Sigmoid colon (tissue), 7 donors: ENCODE results near the gene GPHB5. TPM values are rescaled to one million over a fixed set of nuclear protein-coding genes. Genes with fewer than 3 reads are reported as not detected.

Experiments
- DNase-seq: peaks from one replicate; pipeline ENCODE4 v3.0.0-alpha.2; 2019
- H3K27ac ChIP-seq, 4 donors: fragments of 200-600 bp; sonication (generic); one replicate each; pipeline ENCODE4 v1.5.1; 2016 to 2019; ENCODE audit warnings: mild to moderate bottlenecking in 1 of 4
- H3K27me3 ChIP-seq, 3 donors: fragments of 200-600 bp; sonication (generic); one replicate each; pipeline ENCODE4 v1.5.1; 2019; ENCODE audit warnings: mild to moderate bottlenecking in 1 of 3
- H3K36me3 ChIP-seq, 4 donors: fragments of 200-600 bp; sonication (generic); one replicate each; pipeline ENCODE4 v1.5.1; 2016 to 2019
- H3K4me1 ChIP-seq, 4 donors: fragments of 200-600 bp; sonication (generic); one replicate each; pipeline ENCODE4 v1.5.1; 2017 to 2019
- H3K4me3 ChIP-seq, 4 donors: fragments of 200-600 bp; sonication (generic); one replicate each; pipeline ENCODE4 v1.5.1; 2017 to 2019; ENCODE audit warnings: mild to moderate bottlenecking in 2 of 4, moderate library complexity in 1 of 4
- H3K9me3 ChIP-seq, 4 donors: fragments of 200-600 bp in 3 of 4; sonication (generic) in 3 of 4; one replicate each; pipeline versions ENCODE4 v1.5.1 to v1.6.1; 2013 to 2019
- EP300 ChIP-seq, 4 donors: sonication (generic); formaldehyde crosslinking; IDR thresholded peaks; one replicate each; pipeline ENCODE4 v1.6.1; 2017; ENCODE audit warnings: antibody characterized with exemption in 4 of 4
- POLR2A ChIP-seq, 2 donors: fragments of 450-650 bp; IDR thresholded peaks; one replicate each; pipeline ENCODE4 v1.6.1; 2016; ENCODE audit warnings: antibody characterized with exemption in 2 of 2, mild to moderate bottlenecking in 2 of 2, moderate library complexity in 2 of 2
- POLR2AphosphoS5 ChIP-seq, 4 donors: sonication (generic); formaldehyde crosslinking; IDR thresholded peaks; one replicate each; pipeline ENCODE4 v1.6.1; 2017; ENCODE audit warnings: antibody characterized with exemption in 4 of 4
- WGBS, 2 donors: extraction: QIAGEN DNeasy Blood & Tissue Kit; methylation state at CpG; one replicate each; pipeline ENCODE4 v1.1.7; 2013; 5-methylcytosine and 5-hydroxymethylcytosine counted together
- intact Hi-C: fragments of 100-400 bp; cut with DNase I; formaldehyde crosslinking; loops from one replicate; pipeline ENCODE4 v1.15.1; 2023
- polyA plus RNA-seq, 3 donors: library from polyadenylated mRNA; stranded (reverse); fragments of 200-250 nt; gene quantifications; one replicate each; pipeline ENCODE4 v1.2.3, GENCODE V29; 2013
- total RNA-seq, 4 donors: library from RNA; depleted of rRNA; stranded (reverse); fragments of >200 nt; gene quantifications; one replicate each; pipeline ENCODE4 v1.1.0, GENCODE V29; 2016
- TF ChIP-seq, protein P1 (sequence below), 4 experiments: fragments of 450-650 bp in 3 of 4; fragments of 200-600 bp in 1 of 4; IDR thresholded peaks; one replicate each; pipeline ENCODE4 v1.5.1; 2016 to 2019; ENCODE audit warnings: antibody characterized with exemption in 4 of 4, mild to moderate bottlenecking in 3 of 4, moderate library complexity in 2 of 4
- donor health status: healthy with polysubstance abuse.
- donor health status: Bipolar disorder and iron deficiency.
- donor health status: healthy.

GPHB5 gene
- total and polyA plus RNA-seq, 7 donors = not detected

DNA sequence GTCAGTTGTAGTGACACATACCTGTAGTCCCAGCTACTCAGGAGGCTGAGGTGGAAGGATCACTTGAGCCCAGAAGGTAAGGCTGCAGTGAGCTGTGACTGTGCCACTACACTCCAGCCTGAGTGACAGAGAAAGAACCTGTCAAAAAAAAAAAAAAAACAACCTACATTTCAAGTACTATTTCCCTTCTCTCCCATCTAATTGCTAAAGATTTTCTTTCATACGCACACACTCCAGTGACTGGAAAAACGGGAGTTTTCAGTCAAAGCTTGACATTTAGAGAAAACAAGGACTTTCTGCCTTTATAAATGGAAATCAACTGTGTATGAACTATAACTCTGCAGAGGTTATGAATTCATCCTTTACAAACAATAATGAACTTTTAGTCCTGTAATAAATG is 25.9 kb downstream of the GPHB5 start:
- Histone ChIP-seq H3K4me1 (no peaks in the 10 kb centered on the region), H3K36me3 (peaks cover 0 to 18% (median 0%) of the 10 kb centered on the region in 4 donors), H3K27me3 (peaks cover 0 to 9% (median 0%) of the 10 kb centered on the region in 3 donors), H3K4me3 (no peak overlapping the region), H3K9me3 (no peaks in the 10 kb centered on the region), H3K27ac (no peak overlapping the region)
- DNase-seq = no peak
- TF ChIP-seq POLR2AphosphoS5 (IDR thresholded peaks at IDR 0.05) = no peak
- TF ChIP-seq POLR2A (IDR thresholded peaks at IDR 0.05) = no peak
- TF ChIP-seq EP300 (IDR thresholded peaks at IDR 0.05) = no peak
- TF ChIP-seq, protein P1, sequence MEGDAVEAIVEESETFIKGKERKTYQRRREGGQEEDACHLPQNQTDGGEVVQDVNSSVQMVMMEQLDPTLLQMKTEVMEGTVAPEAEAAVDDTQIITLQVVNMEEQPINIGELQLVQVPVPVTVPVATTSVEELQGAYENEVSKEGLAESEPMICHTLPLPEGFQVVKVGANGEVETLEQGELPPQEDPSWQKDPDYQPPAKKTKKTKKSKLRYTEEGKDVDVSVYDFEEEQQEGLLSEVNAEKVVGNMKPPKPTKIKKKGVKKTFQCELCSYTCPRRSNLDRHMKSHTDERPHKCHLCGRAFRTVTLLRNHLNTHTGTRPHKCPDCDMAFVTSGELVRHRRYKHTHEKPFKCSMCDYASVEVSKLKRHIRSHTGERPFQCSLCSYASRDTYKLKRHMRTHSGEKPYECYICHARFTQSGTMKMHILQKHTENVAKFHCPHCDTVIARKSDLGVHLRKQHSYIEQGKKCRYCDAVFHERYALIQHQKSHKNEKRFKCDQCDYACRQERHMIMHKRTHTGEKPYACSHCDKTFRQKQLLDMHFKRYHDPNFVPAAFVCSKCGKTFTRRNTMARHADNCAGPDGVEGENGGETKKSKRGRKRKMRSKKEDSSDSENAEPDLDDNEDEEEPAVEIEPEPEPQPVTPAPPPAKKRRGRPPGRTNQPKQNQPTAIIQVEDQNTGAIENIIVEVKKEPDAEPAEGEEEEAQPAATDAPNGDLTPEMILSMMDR (IDR thresholded peaks at IDR 0.05) = no peak
- WGBS, 2 donors = 91% methylated on average over 2 of the region's 2 CpGs
- intact Hi-C loops = no loop called here

DNA sequence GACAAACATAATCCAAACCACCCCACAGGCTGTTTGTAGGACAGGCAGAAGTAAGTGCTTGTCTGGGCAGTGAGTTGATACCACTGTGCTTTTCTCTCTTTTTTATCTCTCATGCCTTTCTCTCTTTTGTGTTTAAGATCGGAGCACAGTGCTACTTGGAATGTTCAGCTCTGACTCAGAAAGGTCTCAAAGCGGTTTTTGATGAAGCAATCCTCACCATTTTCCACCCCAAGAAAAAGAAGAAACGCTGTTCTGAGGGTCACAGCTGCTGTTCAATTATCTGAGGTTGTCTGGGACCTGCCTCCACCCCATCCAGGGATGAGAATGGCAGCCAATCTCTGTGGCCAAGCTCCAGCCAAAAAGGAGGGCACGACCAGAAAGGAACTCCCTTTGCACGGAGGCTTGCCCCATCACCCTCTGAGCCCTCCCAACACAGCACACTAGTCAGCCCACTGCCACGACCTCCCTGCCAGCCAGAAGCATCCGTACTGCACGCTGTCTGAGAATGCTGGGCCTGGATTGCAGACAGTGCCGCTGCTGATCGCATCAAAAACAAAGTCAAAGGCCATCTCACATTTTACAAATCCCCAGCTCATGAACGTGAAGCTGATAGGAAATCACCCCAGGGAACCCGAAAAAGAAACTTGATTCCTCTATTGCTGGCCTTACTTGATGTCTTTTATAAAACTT is 27.8 kb downstream of the GPHB5 start:
- Histone ChIP-seq H3K27me3 (peaks cover 0 to 9% (median 0%) of the 10 kb centered on the region in 3 donors), H3K4me1 (no peaks in the 10 kb centered on the region), H3K27ac (no peak overlapping the region), H3K36me3 (peaks cover 0 to 18% (median 0%) of the 10 kb centered on the region in 4 donors), H3K9me3 (no peaks in the 10 kb centered on the region), H3K4me3 (no peak overlapping the region)
- DNase-seq = no peak
- intact Hi-C loops = no loop called here
- WGBS, 2 donors = 88% methylated on average over 12 of the region's 12 CpGs
- TF ChIP-seq POLR2AphosphoS5 (IDR thresholded peaks at IDR 0.05) (no peak), EP300 (IDR thresholded peaks at IDR 0.05) (no peak), POLR2A (IDR thresholded peaks at IDR 0.05) (no peak)
- TF ChIP-seq, protein P1 (IDR thresholded peaks at IDR 0.05) = no peak

DNA sequence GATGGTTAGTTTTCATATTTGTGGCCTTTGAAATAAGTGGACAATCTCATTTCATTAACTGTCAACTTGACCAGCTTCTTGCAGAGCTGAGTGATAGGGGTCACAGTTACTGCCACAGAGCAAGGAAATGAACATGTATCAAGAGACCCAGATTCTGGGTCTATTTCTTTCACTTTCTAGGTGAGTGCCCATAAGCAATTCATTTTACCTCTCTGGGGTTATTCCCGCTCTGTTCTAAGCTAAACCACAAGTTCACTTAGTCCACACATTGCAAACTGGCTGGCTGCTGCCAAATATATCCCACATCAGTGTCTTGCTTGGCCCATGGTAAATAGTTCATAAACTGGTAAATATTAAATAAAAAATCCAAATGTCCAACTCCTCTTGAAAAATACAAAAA is 29.9 kb downstream of the GPHB5 start:
- TF ChIP-seq POLR2A (IDR thresholded peaks at IDR 0.05) (no peak), POLR2AphosphoS5 (IDR thresholded peaks at IDR 0.05) (no peak), EP300 (IDR thresholded peaks at IDR 0.05) (no peak)
- TF ChIP-seq, protein P1 (IDR thresholded peaks at IDR 0.05) = no peak
- Histone ChIP-seq H3K4me3 (no peak overlapping the region), H3K27ac (no peak overlapping the region), H3K27me3 (no peaks in the 10 kb centered on the region), H3K4me1 (peaks cover 0 to 15% (median 12%) of the 10 kb centered on the region in 4 donors), H3K9me3 (no peaks in the 10 kb centered on the region), H3K36me3 (peaks cover 0 to 18% (median 0%) of the 10 kb centered on the region in 4 donors)
- no peak for DNase-seq
- intact Hi-C loops = no loop called here
- 88 to 94% methylated on average over 1 of the region's 1 CpG for WGBS, 2 donors

DNA sequence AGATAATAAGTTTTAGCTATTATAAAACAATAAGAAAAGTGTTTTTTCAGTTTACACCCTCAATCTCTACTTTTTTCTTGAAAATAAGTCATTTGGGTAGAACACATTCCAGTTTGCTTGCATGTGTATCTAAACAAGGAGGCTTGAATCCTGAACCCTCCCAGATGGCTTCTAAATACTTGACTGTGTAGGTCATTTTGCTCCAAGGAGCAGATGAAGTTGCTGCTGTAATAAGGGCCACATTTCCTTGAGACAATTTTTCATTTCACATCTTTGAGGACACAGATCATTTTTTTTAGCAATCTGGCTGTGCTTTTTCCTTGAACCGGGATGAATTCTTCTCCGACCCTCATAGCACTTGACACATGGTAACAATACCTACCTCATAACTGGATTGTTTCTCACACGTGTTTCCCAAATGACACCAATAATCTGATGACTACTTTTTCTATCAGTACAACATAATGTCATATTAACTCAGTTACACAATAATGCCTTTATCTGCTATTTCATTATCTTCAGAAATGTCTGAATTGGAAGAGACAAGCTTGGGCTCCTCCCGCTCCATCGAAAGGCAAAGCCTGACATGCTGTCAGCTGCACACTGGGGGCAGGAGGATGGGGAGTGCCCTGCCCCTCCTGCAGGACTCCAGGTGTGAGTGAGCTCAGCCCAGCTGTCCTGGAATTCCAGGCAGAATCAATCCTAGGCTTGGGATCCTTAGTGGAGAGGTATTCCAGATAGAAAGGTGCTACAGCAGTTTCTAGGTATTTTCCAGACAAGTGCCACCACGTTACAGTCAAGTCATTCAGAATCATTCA is 30.9 kb downstream of the GPHB5 start:
- no peaks in the 10 kb centered on the region for H3K9me3 ChIP-seq
- TF ChIP-seq POLR2AphosphoS5 (IDR thresholded peaks at IDR 0.05) (no peak), EP300 (IDR thresholded peaks at IDR 0.05) (no peak), POLR2A (IDR thresholded peaks at IDR 0.05) (no peak)
- TF ChIP-seq, protein P1 (IDR thresholded peaks at IDR 0.05) = no peak
- intact Hi-C loops = no loop called here
- no peak for DNase-seq
- peaks cover 0 to 25% (median 19%) of the 10 kb centered on the region in 4 donors for H3K4me1 ChIP-seq
- H3K27ac ChIP-seq = no peak overlapping the region
- H3K4me3 ChIP-seq = no peak overlapping the region
- H3K36me3 ChIP-seq = peaks cover 0 to 18% (median 0%) of the 10 kb centered on the region in 4 donors
- no peaks in the 10 kb centered on the region for H3K27me3 ChIP-seq
- WGBS, 2 donors = 87 to 90% methylated on average over 6 of the region's 6 CpGs
